ENCODE results near the gene WNT2B. TPM values are rescaled to one million over a fixed set of nuclear protein-coding genes. Genes with fewer than 3 reads are reported as not detected.
"Not testable (repeated sequence)": the region's sequence is repeated elsewhere in the genome, so short reads cannot be mapped to it uniquely, and the experiment has no call there.

Gene WNT2B
- polyA plus RNA-seq, 1 experiment: 2.7 TPM

DNA sequence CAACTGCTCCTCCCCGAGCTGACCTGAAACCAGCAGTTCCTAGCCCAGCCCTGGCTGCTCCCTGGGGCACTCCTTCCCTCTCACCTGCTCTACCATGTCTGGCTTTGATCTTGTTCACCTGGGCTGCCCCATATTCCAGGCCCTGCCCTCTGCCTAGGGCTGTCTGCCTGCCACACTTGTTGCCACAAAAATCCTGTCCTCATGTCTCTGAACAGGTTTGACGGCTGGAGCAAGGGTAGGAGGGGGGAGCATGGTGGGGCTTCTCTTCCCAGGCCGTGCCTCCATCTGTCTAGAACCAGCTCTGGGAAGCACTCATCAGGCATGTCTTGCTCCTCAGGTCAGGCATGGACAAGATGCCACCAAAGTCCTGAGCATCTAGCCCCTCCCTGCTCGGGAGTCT, 44.3 kb upstream of the WNT2B start:
- no peak overlapping the region for H3K4me3 ChIP-seq (ENCODE audit: low read depth, low read length)
- H3K9me3 ChIP-seq (ENCODE audit: control insufficient read depth, insufficient read depth, low read length): no peaks in the 10 kb centered on the region
- no peak for DNase-seq (ENCODE audit: low read depth, low spot score)
- H3K27ac ChIP-seq (ENCODE audit: low read depth, low read length): peak overlapping the region; percentile 65
- POLR2A ChIA-PET: interaction anchor here (1.0 kb wide), 1 partner anchor 70 kb away, joined by 3 read pairs; no protein-coding TSS in a partner anchor
- TF ChIP-seq, protein P1, sequence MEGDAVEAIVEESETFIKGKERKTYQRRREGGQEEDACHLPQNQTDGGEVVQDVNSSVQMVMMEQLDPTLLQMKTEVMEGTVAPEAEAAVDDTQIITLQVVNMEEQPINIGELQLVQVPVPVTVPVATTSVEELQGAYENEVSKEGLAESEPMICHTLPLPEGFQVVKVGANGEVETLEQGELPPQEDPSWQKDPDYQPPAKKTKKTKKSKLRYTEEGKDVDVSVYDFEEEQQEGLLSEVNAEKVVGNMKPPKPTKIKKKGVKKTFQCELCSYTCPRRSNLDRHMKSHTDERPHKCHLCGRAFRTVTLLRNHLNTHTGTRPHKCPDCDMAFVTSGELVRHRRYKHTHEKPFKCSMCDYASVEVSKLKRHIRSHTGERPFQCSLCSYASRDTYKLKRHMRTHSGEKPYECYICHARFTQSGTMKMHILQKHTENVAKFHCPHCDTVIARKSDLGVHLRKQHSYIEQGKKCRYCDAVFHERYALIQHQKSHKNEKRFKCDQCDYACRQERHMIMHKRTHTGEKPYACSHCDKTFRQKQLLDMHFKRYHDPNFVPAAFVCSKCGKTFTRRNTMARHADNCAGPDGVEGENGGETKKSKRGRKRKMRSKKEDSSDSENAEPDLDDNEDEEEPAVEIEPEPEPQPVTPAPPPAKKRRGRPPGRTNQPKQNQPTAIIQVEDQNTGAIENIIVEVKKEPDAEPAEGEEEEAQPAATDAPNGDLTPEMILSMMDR (IDR thresholded peaks at IDR 0.05; ENCODE audit: low read depth, low read length): no peak
- CTCF ChIA-PET: interaction anchor here (3.0 to 6.3 kb wide), 3 partner anchors 37 to 74 kb away, joined by 9 to 125 read pairs (median 46); partner anchors contain the start of gene CTTNBP2NL
- H3K27me3 ChIP-seq (ENCODE audit: control insufficient read depth, insufficient read depth, low read length): no peaks in the 10 kb centered on the region

- peak overlapping the region; percentile 65 for H3K27ac ChIP-seq (ENCODE audit: low read depth, low read length)
- CTCF ChIA-PET: interaction anchor here (0.6 to 6.3 kb wide), 9 partner anchors 8 to 239 kb away, joined by 3 to 125 read pairs (median 8); partner anchors contain the start of gene CTTNBP2NL
- POLR2A ChIA-PET: interaction anchor here (2.0 kb wide), 1 partner anchor 74 kb away, joined by 6 read pairs; no protein-coding TSS in a partner anchor
Observed at GRCh38 chr1:112465122-112465521, 43.6 kb upstream of the WNT2B start.

DNA sequence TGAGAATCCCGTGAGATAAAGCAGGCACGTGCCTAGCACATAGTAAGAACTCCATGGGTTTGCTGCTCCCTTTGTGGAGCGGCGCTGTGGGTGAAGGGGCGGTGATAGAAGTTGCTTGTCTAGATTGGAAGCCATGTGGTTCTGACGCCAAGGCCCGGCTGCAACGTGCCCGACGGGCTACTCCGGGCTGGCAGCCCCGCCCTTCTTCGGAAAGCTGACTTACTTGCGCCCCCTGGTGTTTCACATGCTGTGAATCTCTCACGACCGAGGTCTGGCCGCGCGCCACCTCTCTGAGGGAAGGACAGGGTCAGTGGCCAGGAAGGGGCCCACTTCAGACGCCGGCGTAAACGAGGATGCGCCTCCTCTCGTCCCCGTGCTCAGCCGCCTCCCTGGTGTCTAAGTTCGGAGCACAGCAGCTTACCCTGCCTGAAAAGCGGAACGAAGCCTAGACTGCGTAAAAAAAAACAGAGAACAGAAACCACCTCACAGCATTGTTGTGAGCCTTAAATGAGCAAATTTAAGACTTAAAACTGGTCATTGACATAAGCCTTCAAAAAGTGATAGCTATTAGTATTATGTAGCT, 42.6 kb upstream of the WNT2B start:
- CTCF ChIA-PET: interaction anchor here (0.6 to 6.3 kb wide), 37 partner anchors 9 to 808 kb away, joined by 3 to 125 read pairs (median 4); partner anchors contain the start of gene CTTNBP2NL
- POLR2A ChIA-PET: interaction anchor here (0.6 to 2.0 kb wide), 5 partner anchors 15 to 75 kb away, joined by 3 to 6 read pairs (median 4); no protein-coding TSS in a partner anchor
- no peaks in the 10 kb centered on the region for H3K9me3 ChIP-seq (ENCODE audit: control insufficient read depth, insufficient read depth, low read length)
- peak overlapping the region; percentile 69 for H3K27ac ChIP-seq (ENCODE audit: low read depth, low read length)
- TF ChIP-seq, protein P1 (IDR thresholded peaks at IDR 0.05; ENCODE audit: low read depth, low read length): peak; percentile 80
- peak; percentile 89 for DNase-seq (ENCODE audit: low read depth, low spot score)
- H3K4me3 ChIP-seq (ENCODE audit: low read depth, low read length): peak overlapping the region; percentile 55
- no peaks in the 10 kb centered on the region for H3K27me3 ChIP-seq (ENCODE audit: control insufficient read depth, insufficient read depth, low read length)

More at GRCh38 chr1:112465122-112465521, 43.6 kb upstream of the WNT2B start:
- H3K4me3 ChIP-seq (ENCODE audit: low read depth, low read length): no peak overlapping the region
- no peaks in the 10 kb centered on the region for H3K9me3 ChIP-seq (ENCODE audit: control insufficient read depth, insufficient read depth, low read length)
- TF ChIP-seq, protein P1 (IDR thresholded peaks at IDR 0.05; ENCODE audit: low read depth, low read length): no peak
- no peaks in the 10 kb centered on the region for H3K27me3 ChIP-seq (ENCODE audit: control insufficient read depth, insufficient read depth, low read length)
- DNase-seq (ENCODE audit: low read depth, low spot score): no peak

DNA sequence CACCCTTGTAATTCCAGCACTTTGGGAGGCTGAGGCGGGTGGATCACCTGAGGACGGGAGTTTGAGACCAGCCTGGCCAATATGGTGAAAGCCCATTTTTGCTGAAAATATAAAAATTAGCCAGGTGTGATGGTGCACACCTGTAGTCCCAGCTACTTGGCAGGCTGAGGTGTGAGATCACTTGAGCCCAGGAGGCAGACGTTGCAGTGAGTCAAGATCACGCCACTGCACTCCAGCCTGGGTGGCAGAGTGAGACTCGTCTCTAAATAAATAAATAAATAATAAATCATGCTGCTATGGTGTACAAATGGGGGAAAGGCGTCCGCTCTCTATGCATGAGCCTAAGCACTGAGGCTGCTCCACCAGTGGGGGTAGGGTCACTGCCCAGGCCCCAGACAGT, 38.4 kb upstream of the WNT2B start:
- H3K4me3 ChIP-seq (ENCODE audit: low read depth, low read length); H3K27me3 ChIP-seq (ENCODE audit: control insufficient read depth, insufficient read depth, low read length); H3K27ac ChIP-seq (ENCODE audit: low read depth, low read length); DNase-seq (ENCODE audit: low read depth, low spot score); H3K9me3 ChIP-seq (ENCODE audit: control insufficient read depth, insufficient read depth, low read length): not testable (repeated sequence)
- ChIA-PET CTCF (interaction anchor here (2.3 to 2.4 kb wide), 2 partner anchors 79 to 144 kb away, joined by 9 read pairs; no protein-coding TSS in a partner anchor), POLR2A (interaction anchor here (0.7 kb wide), 1 partner anchor 477 kb away, joined by 6 read pairs; no protein-coding TSS in a partner anchor)

DNA sequence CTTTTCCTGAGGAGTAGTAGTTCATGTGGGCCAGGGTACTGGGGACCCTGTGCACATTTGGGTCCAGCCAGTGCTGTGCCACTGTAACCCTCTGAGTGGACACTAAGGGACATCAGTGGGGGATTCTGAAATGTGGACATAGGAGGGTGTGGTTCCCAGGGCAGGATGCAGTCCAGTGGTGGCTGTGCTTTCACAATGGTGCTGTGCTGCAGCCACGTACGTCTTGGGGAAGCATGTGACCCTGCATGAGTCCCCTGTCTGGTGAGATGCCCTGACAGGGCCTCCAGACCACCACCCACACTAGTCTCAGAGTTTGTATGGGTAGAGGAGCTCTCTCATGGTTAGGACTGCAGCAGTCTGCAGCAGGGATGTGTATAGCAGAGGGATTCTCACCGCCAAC, 37.8 kb upstream of the WNT2B start:
- ChIA-PET POLR2A (no interaction called here), CTCF (interaction anchor here (2.4 kb wide), 1 partner anchor 80 kb away, joined by 9 read pairs; no protein-coding TSS in a partner anchor)
- no peaks in the 10 kb centered on the region for H3K27me3 ChIP-seq (ENCODE audit: control insufficient read depth, insufficient read depth, low read length)
- no peak overlapping the region for H3K4me3 ChIP-seq (ENCODE audit: low read depth, low read length)
- no peak overlapping the region for H3K27ac ChIP-seq (ENCODE audit: low read depth, low read length)
- no peak for DNase-seq (ENCODE audit: low read depth, low spot score)
- no peaks in the 10 kb centered on the region for H3K9me3 ChIP-seq (ENCODE audit: control insufficient read depth, insufficient read depth, low read length)
- TF ChIP-seq, protein P1 (IDR thresholded peaks at IDR 0.05; ENCODE audit: low read depth, low read length): no peak
